HepG2 (cell line): Measurements from ENCODE around the gene GCM1. TPM values are rescaled to one million over a fixed set of nuclear protein-coding genes. Genes with fewer than 3 reads are reported as not detected.
A peak's percentile ranks its signal among the peaks of the same experiment; 100 is the strongest.

Experiments used
- ATM ChIP-seq: fragments of 450-650 bp; IDR thresholded peaks from 2 replicates; pipeline ENCODE4 v1.7.1; 2017; ENCODE audit warnings: mild to moderate bottlenecking, borderline replicate concordance
- FOXO4 ChIP-seq: sonication (generic); formaldehyde crosslinking; conservative IDR thresholded peaks from 2 replicates; pipeline ENCODE4 v1.8.1; 2023; ENCODE audit warnings: missing genetic modification reagents
- GTF2F1 ChIP-seq: fragments of 150-350 bp; IDR thresholded peaks from 2 replicates; pipeline ENCODE4 v1.6.1; 2014; ENCODE audit warnings: low read length
- HNF1A ChIP-seq, 2 experiments: sonication (generic) in 1 of 2; formaldehyde crosslinking in 1 of 2; IDR thresholded peaks; 2 replicates each; pipeline versions ENCODE4 v1.4.0 to v1.6.1; 2016 to 2020; ENCODE audit warnings: borderline replicate concordance in 1 of 2, low read depth in 1 of 2, mild to moderate bottlenecking in 1 of 2, missing genetic modification reagents in 1 of 2
- MEF2D ChIP-seq: sonication (generic); formaldehyde crosslinking; IDR thresholded peaks from 2 replicates; pipeline ENCODE4 v1.5.1; 2020; ENCODE audit warnings: mild to moderate bottlenecking, missing genetic modification reagents
- MIXL1 ChIP-seq: IDR thresholded peaks from 2 replicates; pipeline ENCODE4 v1.6.1; 2016
- NFAT5 ChIP-seq: sonication (generic); formaldehyde crosslinking; IDR thresholded peaks from 2 replicates; pipeline ENCODE4 v1.4.0; 2020; ENCODE audit warnings: missing genetic modification reagents
- RXRA ChIP-seq: sonication (generic); formaldehyde crosslinking; IDR thresholded peaks from 2 replicates; pipeline ENCODE4 v1.5.1; 2020; ENCODE audit warnings: missing genetic modification reagents
- SIN3A ChIP-seq: IDR thresholded peaks from 2 replicates; pipeline ENCODE4 v1.6.1; 2011; ENCODE audit warnings: low read depth, mild to moderate bottlenecking, control low read depth, low read length, borderline replicate concordance
- TARDBP ChIP-seq: sonication (generic); formaldehyde crosslinking; IDR thresholded peaks from 2 replicates; pipeline ENCODE4 v1.8.0; 2022; ENCODE audit warnings: mild to moderate bottlenecking, missing genetic modification reagents
- TBX2 ChIP-seq: sonication (generic); formaldehyde crosslinking; IDR thresholded peaks from 2 replicates; pipeline ENCODE4 v1.5.0; 2020; ENCODE audit warnings: missing genetic modification reagents, mild to moderate bottlenecking, borderline replicate concordance
- U2AF1 ChIP-seq: fragments of 200-400 bp; formaldehyde crosslinking; optimal IDR thresholded peaks from 2 replicates; pipeline ENCODE3; 2017; ENCODE audit warnings: mild to moderate bottlenecking, low read depth, low read length
- ZFP82 ChIP-seq: sonication (generic); formaldehyde crosslinking; IDR thresholded peaks from 2 replicates; pipeline ENCODE4 v1.5.1; 2020; ENCODE audit warnings: mild to moderate bottlenecking, missing genetic modification reagents, borderline replicate concordance
- ZNF567 ChIP-seq: sonication (generic); formaldehyde crosslinking; IDR thresholded peaks from 2 replicates; pipeline ENCODE4 v1.8.1; 2023; ENCODE audit warnings: mild to moderate bottlenecking, missing genetic modification reagents, borderline replicate concordance
- ZNF644 ChIP-seq: IDR thresholded peaks from 2 replicates; pipeline ENCODE4 v1.6.1; 2016; ENCODE audit warnings: low read depth
- ZNF775 ChIP-seq: sonication (generic); formaldehyde crosslinking; IDR thresholded peaks from 2 replicates; pipeline ENCODE4 v1.4.0; 2020; ENCODE audit warnings: missing genetic modification reagents, mild to moderate bottlenecking, moderate library complexity, borderline replicate concordance
- ZNF878 ChIP-seq: sonication (generic); formaldehyde crosslinking; IDR thresholded peaks from 2 replicates; pipeline ENCODE4 v1.8.1; 2023; ENCODE audit warnings: mild to moderate bottlenecking, missing genetic modification reagents, moderate library complexity
- polyA plus RNA-seq, 8 experiments: library from polyadenylated mRNA; depleted of rRNA in 3 of 8; stranded (reverse) in 7 of 8; unstranded in 1 of 8; fragments of >200 nt; fragmentation: Illumina TruSeq in 4 of 8; extraction: Trizol in 4 of 8; gene quantifications; 2 replicates each; pipeline versions ENCODE4 v1.2.1 to v1.2.3, GENCODE V29; 2011 to 2016; ENCODE audit warnings: low read depth in 4 of 8, missing spikeins in 1 of 8, mixed read lengths in 1 of 8; ENCODE audit not compliant: insufficient read depth in 1 of 8
- total RNA-seq, 5 experiments: library from RNA; depleted of rRNA; stranded (reverse); fragments of >200 nt; fragmentation: Illumina TruSeq; extraction: Trizol; gene quantifications; 2 replicates each; pipeline ENCODE4 v1.2.3, GENCODE V29; 2016; ENCODE audit warnings: low read depth in 1 of 5
- TF ChIP-seq, protein P1 (sequence below): sonication (generic); formaldehyde crosslinking; IDR thresholded peaks from 2 replicates; pipeline ENCODE4 v1.9.0; 2021; ENCODE audit warnings: missing genetic modification reagents, mild to moderate bottlenecking, borderline replicate concordance

The GCM1 gene
- total and polyA plus RNA-seq, 2 of the 13 experiments (the other 11 are each of a cell fraction or from before 2014, with no cell fraction given) = 0.04 to 0.13 TPM

GRCh38 chr6:53112404-53112803, 36.2 kb downstream of the GCM1 start (continued):
- TF ChIP-seq HNF1A (IDR thresholded peaks at IDR 0.05; ENCODE audit: low read depth) = 0 out of 2 replicates have a peak, but pooled peaks have one; percentile 16
- TF ChIP-seq HNF1A (CRISPR knock-in tag; IDR thresholded peaks at IDR 0.05; ENCODE audit: borderline replicate concordance) = no peak
- TF ChIP-seq ZNF644 = 0 out of 2 replicates have a peak, but pooled peaks have one; percentile 14
- TF ChIP-seq TARDBP (CRISPR knock-in tag) = 0 out of 2 replicates have a peak, but pooled peaks have one; percentile 30
- TF ChIP-seq ZNF775 (CRISPR knock-in tag) = no peak
- TF ChIP-seq MEF2D = no peak
- no peak for TF ChIP-seq ZFP82 (CRISPR knock-in tag)
- no peak for TF ChIP-seq MIXL1 (CRISPR knock-in tag)
- TF ChIP-seq ZNF878 (CRISPR knock-in tag) = no peak
- TF ChIP-seq ATM = no peak
- TF ChIP-seq GTF2F1 = no peak
- TF ChIP-seq RXRA = no peak; the same call in 1 of the 2 replicates
- TF ChIP-seq ZNF567 (CRISPR knock-in tag) = no peak
- no peak for TF ChIP-seq NFAT5 (CRISPR knock-in tag)
- no peak for TF ChIP-seq U2AF1
- TF ChIP-seq, protein P1, sequence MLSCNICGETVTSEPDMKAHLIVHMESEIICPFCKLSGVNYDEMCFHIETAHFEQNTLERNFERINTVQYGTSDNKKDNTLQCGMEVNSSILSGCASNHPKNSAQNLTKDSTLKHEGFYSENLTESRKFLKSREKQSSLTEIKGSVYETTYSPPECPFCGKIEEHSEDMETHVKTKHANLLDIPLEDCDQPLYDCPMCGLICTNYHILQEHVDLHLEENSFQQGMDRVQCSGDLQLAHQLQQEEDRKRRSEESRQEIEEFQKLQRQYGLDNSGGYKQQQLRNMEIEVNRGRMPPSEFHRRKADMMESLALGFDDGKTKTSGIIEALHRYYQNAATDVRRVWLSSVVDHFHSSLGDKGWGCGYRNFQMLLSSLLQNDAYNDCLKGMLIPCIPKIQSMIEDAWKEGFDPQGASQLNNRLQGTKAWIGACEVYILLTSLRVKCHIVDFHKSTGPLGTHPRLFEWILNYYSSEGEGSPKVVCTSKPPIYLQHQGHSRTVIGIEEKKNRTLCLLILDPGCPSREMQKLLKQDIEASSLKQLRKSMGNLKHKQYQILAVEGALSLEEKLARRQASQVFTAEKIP (CRISPR knock-in tag) = no peak
- TF ChIP-seq SIN3A = no peak
- no peak for TF ChIP-seq FOXO4 (CRISPR knock-in tag)
- peak; percentile 54; the same call in 1 of the 2 replicates for TF ChIP-seq TBX2 (CRISPR knock-in tag)
